Right lobe of liver (tissue), 4 donors: ENCODE measurements around the gene DLEC1.

Experiments
- CTCF ChIP-seq, 4 donors: fragments of 200-600 bp in 3 of 4; fragments of 450-650 bp in 1 of 4; IDR thresholded peaks; one replicate each; pipeline versions ENCODE4 v1.5.1 to v1.8.0; 2016 to 2022; ENCODE audit warnings: antibody characterized with exemption in 4 of 4, mild to moderate bottlenecking in 2 of 4
- POLR2A ChIP-seq: fragments of 450-650 bp; IDR thresholded peaks from one replicate; pipeline ENCODE4 v1.6.1; 2017; ENCODE audit warnings: antibody characterized with exemption, mild to moderate bottlenecking
- donor health status: DM: no; HTN: no; CAD: no.
- donor health status: DM: no; HTN: no; CAD: no.
- donor health status: DM: no; HTN: yes; CAD: no.

- TF ChIP-seq CTCF (IDR thresholded peaks at IDR 0.05) (no peak), POLR2A (no peak)
These were observed 112.8 kb downstream of the DLEC1 start for GRCh38 chr3:38151667-38152265.
